ENCODE results near the gene CEACAM7.

CEACAM7 gene

DNA sequence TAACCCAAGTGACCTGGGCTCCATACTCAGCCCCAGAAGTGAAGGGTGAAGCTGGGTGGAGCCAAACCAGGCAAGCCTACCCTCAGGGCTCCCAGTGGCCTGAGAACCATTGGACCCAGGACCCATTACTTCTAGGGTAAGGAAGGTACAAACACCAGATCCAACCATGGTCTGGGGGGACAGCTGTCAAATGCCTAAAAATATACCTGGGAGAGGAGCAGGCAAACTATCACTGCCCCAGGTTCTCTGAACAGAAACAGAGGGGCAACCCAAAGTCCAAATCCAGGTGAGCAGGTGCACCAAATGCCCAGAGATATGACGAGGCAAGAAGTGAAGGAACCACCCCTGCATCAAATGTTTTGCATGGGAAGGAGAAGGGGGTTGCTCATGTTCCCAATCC is 6.1 kb upstream of the CEACAM7 start:
- Histone ChIP-seq H4K20me1 (peaks cover 17% of the 10 kb centered on the region; the same call in 1 of the 2 replicates), H3K27ac (no peak overlapping the region), H3K36me3 (no peaks in the 10 kb centered on the region), H3K4me3 (no peak overlapping the region), H3K4me1 (peaks cover 26% of the 10 kb centered on the region), H3K27me3 (no peaks in the 10 kb centered on the region), H3K9me3 (no peaks in the 10 kb centered on the region), H3K4me2 (no peak overlapping the region), H3K9ac (no peak overlapping the region)
- no peak for TF ChIP-seq Cebpa-rat (IDR thresholded peaks at IDR 0.05)

DNA sequence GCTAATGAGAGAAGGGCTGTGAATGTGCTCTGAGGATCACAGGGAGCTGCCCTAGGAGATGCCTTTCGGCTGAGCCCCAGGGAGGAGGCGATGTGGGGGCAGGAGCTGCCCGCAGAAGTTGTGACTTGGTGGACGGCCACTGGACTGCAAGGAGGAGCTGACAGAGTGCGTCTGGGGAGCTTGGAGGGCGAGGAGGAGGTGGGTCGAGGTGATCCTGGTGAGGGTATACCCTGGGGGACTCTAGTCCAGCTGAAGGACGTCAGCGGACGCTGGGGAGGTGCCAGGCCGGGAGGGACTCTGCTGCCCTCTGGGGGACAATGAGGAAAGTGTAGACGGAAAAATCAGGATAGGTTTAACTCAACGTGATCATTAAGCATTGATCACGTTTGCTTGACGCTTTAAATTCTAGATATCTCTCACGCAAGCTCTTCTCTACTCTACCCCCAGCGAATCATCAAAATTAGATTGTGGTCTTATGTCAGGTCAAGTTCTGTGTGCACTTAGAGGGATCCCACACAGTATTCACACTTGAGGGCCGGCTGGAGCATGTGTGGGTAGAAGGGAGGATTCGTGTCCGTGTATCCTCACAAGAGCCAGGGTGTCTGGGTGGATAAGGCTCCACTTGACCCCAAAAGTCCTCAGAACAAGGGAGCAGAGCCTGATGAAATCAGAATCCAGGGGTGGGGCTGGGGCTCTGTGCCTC is 3.3 kb upstream of the CEACAM7 start:
- H3K27ac ChIP-seq: no peak overlapping the region
- H3K36me3 ChIP-seq: no peaks in the 10 kb centered on the region
- peaks cover 42% of the 10 kb centered on the region for H3K4me1 ChIP-seq
- H3K9me3 ChIP-seq: no peaks in the 10 kb centered on the region
- peaks cover 6% of the 10 kb centered on the region; the same call in 1 of the 2 replicates for H4K20me1 ChIP-seq
- H3K27me3 ChIP-seq: no peaks in the 10 kb centered on the region
- H3K9ac ChIP-seq: no peak overlapping the region
- H3K4me2 ChIP-seq: peak overlapping the region; percentile 18; the same call in 1 of the 2 replicates
- H3K4me3 ChIP-seq: no peak overlapping the region
- no peak for TF ChIP-seq Cebpa-rat (IDR thresholded peaks at IDR 0.05)

DNA sequence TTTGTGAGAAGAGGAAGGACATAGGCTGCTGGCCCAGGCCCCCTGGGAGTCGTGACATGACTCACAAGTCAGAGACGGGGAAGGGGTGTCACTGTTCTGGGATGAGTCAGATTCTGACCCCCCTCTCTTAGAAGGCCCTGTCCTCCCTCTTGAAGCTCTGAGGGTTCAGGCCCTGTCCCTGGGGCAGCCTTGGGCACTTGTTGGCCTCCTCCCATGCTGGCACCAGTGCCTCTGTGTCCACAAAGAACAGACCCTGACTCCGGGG is 2.7 kb upstream of the CEACAM7 start:
- no peaks in the 10 kb centered on the region for H3K9me3 ChIP-seq
- H3K4me1 ChIP-seq: peaks cover 42% of the 10 kb centered on the region
- H3K27ac ChIP-seq: no peak overlapping the region
- H4K20me1 ChIP-seq: peaks cover 1% of the 10 kb centered on the region; the same call in 1 of the 2 replicates
- H3K36me3 ChIP-seq: no peaks in the 10 kb centered on the region
- H3K27me3 ChIP-seq: no peaks in the 10 kb centered on the region
- no peak overlapping the region for H3K4me3 ChIP-seq
- H3K9ac ChIP-seq: no peak overlapping the region
- peak overlapping the region; percentile 18 for H3K4me2 ChIP-seq
- no peak for TF ChIP-seq Cebpa-rat (IDR thresholded peaks at IDR 0.05)

DNA sequence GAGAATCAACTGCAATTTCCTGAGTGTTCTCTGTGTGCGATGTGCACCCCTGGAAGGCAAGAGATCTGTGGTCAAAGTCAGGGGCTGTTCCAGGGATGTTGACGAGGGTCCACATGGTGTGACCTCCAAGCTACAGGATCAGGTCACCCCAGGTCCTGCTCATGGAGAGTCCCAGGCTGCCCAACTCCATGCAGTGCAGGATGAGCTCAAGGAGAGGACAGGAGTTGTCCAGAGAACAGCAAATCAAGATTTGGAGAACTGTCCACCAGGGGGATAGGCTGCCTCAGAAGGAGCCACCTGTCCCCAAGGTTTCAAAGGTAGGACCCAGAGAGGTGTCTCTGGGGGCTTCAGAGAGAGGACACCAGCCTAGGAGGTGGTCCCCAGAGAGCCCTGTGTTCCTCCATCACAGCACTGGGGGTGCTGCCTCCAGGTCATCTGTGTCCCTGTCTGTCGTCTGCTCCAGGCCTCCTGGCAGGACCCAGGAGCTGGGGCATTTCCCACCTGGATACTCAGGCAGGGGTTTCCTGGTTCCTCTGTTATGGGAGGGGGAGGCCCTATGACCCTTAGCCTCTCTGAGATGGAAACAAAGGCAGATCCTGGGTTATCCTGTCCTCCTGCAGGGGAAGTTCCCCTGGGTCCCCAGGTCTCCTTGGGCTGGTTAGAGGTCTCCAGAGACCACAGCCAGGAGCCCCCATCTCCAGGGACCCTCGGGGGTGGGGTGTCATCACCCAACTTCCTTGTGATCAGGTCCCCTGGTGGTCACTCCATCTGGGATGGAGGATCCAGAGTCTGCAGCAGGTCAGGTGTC is 2.1 kb upstream of the CEACAM7 start:
- no peaks in the 10 kb centered on the region for H3K9me3 ChIP-seq
- no peaks in the 10 kb centered on the region for H3K36me3 ChIP-seq
- no peaks in the 10 kb centered on the region for H3K27me3 ChIP-seq
- no peak overlapping the region for H3K4me3 ChIP-seq
- peaks cover 42% of the 10 kb centered on the region for H3K4me1 ChIP-seq
- no peak for TF ChIP-seq Cebpa-rat (IDR thresholded peaks at IDR 0.05)
- H4K20me1 ChIP-seq: no peaks in the 10 kb centered on the region
- no peak overlapping the region for H3K27ac ChIP-seq
- H3K9ac ChIP-seq: no peak overlapping the region
- H3K4me2 ChIP-seq: peak overlapping the region; percentile 18

DNA sequence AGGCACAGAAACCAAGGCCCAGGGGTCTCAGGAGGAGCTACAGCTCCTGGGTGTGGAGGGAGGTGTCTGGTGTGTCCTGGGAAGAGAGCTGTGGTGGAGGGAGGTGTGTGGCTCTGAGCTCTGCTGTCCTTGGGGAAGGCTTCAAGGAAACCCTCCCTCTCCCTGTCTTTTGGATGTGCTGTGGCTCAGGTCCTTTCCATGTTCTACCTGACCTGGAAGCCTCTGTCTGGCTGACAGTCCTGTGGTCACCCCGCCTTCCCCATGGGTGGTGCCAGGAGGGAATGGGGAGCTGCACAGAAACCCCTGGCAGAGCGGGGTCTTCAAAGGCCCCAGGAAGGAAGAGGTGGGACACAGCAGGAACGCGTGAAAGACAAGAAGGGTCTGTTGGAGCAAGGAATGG is 617 bp upstream of the CEACAM7 start:
- H3K27me3 ChIP-seq: no peaks in the 10 kb centered on the region
- no peaks in the 10 kb centered on the region for H3K9me3 ChIP-seq
- H3K4me2 ChIP-seq: peak overlapping the region; percentile 34; the same call in 1 of the 2 replicates
- no peaks in the 10 kb centered on the region for H3K36me3 ChIP-seq
- no peak overlapping the region for H3K4me3 ChIP-seq
- H3K9ac ChIP-seq: no peak overlapping the region
- H3K4me1 ChIP-seq: peaks cover 42% of the 10 kb centered on the region
- no peak overlapping the region for H3K27ac ChIP-seq
- no peak for TF ChIP-seq Cebpa-rat (IDR thresholded peaks at IDR 0.05)
- H4K20me1 ChIP-seq: no peaks in the 10 kb centered on the region

DNA sequence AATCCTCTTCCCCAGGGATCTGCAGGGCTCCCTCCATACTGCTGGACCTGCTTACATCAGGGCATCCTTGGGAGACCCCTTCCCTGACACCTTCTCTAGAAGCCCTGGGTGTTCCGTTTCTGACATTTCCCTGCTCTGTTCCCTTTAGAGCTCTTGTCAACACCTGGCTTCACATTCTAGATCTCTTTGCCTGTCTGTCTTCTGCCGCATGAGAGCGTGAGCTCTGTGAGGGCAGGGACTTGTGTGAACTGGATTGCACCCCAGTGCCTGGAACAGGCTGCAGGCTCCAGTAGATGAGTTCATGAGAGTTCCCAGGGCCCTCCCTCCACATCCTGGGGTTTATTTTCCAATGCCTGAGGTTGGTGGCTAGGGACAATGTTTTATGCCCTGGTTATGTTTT is 651 bp downstream of the CEACAM7 start:
- Histone ChIP-seq H3K4me3 (no peak overlapping the region), H3K9ac (no peak overlapping the region), H3K4me2 (no peak overlapping the region), H4K20me1 (no peaks in the 10 kb centered on the region), H3K4me1 (peaks cover 42% of the 10 kb centered on the region), H3K36me3 (no peaks in the 10 kb centered on the region), H3K27me3 (no peaks in the 10 kb centered on the region), H3K27ac (no peak overlapping the region), H3K9me3 (no peaks in the 10 kb centered on the region)
- no peak for TF ChIP-seq Cebpa-rat (IDR thresholded peaks at IDR 0.05)

DNA sequence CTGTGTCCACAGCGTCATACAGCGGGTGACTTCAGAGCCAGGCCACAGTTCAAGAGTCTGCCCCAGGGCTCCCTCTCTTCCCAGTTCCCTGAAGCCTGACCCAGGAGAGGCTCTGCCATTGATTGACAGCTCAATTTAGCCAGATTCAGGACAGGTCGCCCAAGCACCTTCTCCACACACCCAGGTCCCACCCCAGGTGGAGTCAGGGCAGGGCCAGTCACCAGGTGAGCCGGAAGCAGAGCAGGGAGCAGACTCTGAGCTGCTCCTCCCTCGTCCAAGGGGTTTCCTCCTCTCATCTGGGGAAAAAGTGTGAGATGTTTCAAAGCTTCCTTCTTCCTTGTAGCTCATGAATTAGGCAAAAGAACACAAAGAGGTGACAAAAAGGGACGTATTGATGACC is 5.6 kb downstream of the CEACAM7 start:
- no peak overlapping the region for H3K4me2 ChIP-seq
- no peaks in the 10 kb centered on the region for H4K20me1 ChIP-seq
- H3K4me3 ChIP-seq: no peak overlapping the region
- no peak overlapping the region for H3K27ac ChIP-seq
- TF ChIP-seq Cebpa-rat (IDR thresholded peaks at IDR 0.05): no peak
- no peaks in the 10 kb centered on the region for H3K4me1 ChIP-seq
- H3K9me3 ChIP-seq: no peaks in the 10 kb centered on the region
- H3K27me3 ChIP-seq: no peaks in the 10 kb centered on the region
- no peak overlapping the region for H3K9ac ChIP-seq
- no peaks in the 10 kb centered on the region for H3K36me3 ChIP-seq

DNA sequence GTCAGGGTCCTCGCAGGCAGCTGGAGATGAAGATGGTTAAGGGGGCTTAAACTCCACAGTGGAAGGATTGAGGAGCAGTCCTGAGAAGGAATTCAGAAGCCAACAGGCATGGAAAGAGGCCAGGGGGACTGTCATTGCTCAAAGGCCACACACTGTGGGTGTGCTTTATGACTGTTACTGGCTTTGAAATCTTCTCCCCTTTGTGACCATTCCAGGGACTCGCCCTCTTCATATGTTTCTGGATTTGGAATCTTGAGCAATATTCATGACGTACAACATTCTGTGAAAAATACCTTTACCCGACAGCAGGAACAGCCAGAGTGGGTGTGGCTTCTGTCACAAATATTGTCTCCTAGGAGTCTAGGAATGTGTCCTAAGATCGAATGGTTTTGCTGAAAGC is 16.6 kb downstream of the CEACAM7 start:
- no peak for TF ChIP-seq Cebpa-rat (IDR thresholded peaks at IDR 0.05)
- Histone ChIP-seq H3K4me2 (no peak overlapping the region), H4K20me1 (no peaks in the 10 kb centered on the region), H3K27me3 (no peaks in the 10 kb centered on the region), H3K4me1 (peaks cover 20% of the 10 kb centered on the region), H3K4me3 (no peak overlapping the region), H3K9me3 (peaks cover 19% of the 10 kb centered on the region), H3K36me3 (no peaks in the 10 kb centered on the region), H3K27ac (no peak overlapping the region), H3K9ac (no peak overlapping the region)

DNA sequence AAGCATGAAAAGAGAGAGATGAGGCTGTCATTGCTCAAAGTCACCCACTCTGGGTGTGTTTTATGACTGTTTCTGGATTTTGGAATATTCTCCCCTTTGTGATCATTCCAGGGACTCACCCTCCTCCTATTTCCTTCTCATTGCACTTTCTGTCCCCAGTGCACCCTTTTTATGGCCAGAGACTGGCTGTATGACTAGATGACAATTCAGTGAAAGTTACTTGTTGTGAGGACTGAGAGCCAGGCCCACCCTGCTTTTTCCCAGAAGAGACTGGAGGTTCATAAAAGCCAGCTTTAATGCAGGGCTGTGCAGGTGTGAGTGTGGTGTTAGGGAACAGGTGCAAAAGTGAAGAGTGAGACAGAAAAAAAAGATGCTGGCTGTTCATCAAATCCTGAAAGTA is 17.3 kb downstream of the CEACAM7 start:
- Histone ChIP-seq H3K9ac (no peak overlapping the region), H3K36me3 (no peaks in the 10 kb centered on the region; the same call in 1 of the 2 replicates), H3K4me3 (no peak overlapping the region), H3K9me3 (peaks cover 26% of the 10 kb centered on the region), H4K20me1 (no peaks in the 10 kb centered on the region), H3K4me1 (peaks cover 20% of the 10 kb centered on the region), H3K27me3 (no peaks in the 10 kb centered on the region), H3K27ac (no peak overlapping the region), H3K4me2 (no peak overlapping the region)
- TF ChIP-seq Cebpa-rat (IDR thresholded peaks at IDR 0.05): no peak

DNA sequence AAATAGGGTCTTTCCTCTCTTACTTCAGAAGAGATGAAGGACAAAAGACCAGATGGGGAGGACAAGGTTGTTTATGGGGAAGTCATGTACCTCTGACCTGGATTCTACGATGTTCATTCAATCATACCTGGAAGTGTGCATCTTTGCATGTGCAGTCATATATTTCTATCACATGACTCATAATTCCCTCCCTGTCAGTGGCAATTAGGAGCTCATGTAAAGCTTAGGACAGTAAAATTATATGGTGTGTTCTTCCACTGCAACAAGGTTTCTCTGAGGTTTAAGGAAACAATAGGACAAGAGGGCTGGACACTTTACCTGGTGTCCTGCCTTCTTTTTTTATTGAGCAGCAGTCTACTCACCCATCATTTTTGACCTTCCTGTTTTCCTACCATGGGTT is 19.8 kb downstream of the CEACAM7 start:
- Histone ChIP-seq H3K9me3 (peaks cover 40% of the 10 kb centered on the region), H3K36me3 (no peaks in the 10 kb centered on the region; the same call in 1 of the 2 replicates), H3K27me3 (no peaks in the 10 kb centered on the region), H3K4me3 (no peak overlapping the region), H3K4me2 (no peak overlapping the region), H3K27ac (no peak overlapping the region), H3K4me1 (peaks cover 20% of the 10 kb centered on the region), H4K20me1 (no peaks in the 10 kb centered on the region), H3K9ac (no peak overlapping the region)
- TF ChIP-seq Cebpa-rat (IDR thresholded peaks at IDR 0.05): no peak
